Osteocyte (in vitro differentiated cells): ENCODE measurements around the gene SETDB1. TPM values are rescaled to one million over a fixed set of nuclear protein-coding genes. Genes with fewer than 3 reads are reported as not detected.

Experiments used
- DNase-seq: peaks from one replicate; pipeline ENCODE4 v3.0.0; 2021; ENCODE audit warnings: mixed read lengths; ENCODE audit not compliant: unreplicated experiment; ENCODE audit errors: extremely low spot score
- H3K27ac Mint-ChIP-seq: one replicate; pipeline ENCODE4 v1.8.0; 2021; ENCODE audit warnings: mild to moderate bottlenecking, mixed read lengths; ENCODE audit not compliant: unreplicated experiment
- H3K27me3 Mint-ChIP-seq: one replicate; pipeline ENCODE4 v1.8.0; 2021; ENCODE audit warnings: mixed read lengths; ENCODE audit not compliant: unreplicated experiment
- H3K36me3 Mint-ChIP-seq: one replicate; pipeline ENCODE4 v1.8.0; 2021; ENCODE audit warnings: mixed read lengths; ENCODE audit not compliant: unreplicated experiment
- H3K4me1 Mint-ChIP-seq: one replicate; pipeline ENCODE4 v1.8.0; 2021; ENCODE audit warnings: mixed read lengths; ENCODE audit not compliant: unreplicated experiment
- H3K4me3 Mint-ChIP-seq: one replicate; pipeline ENCODE4 v1.8.0; 2021; ENCODE audit warnings: mild to moderate bottlenecking, moderate library complexity, mixed read lengths; ENCODE audit not compliant: unreplicated experiment
- H3K9me3 Mint-ChIP-seq: one replicate; pipeline ENCODE4 v1.8.0; 2021; ENCODE audit warnings: mixed read lengths; ENCODE audit not compliant: unreplicated experiment
- total RNA-seq: library from RNA; stranded (reverse); gene quantifications from 2 replicates; pipeline ENCODE4 v1.2.1, GENCODE V29; 2021
- TF ChIP-seq, protein P1 (sequence below): fragments of 200-600 bp; sonication (generic); IDR thresholded peaks from 2 replicates; pipeline ENCODE4 v1.5.0; 2021; ENCODE audit warnings: antibody characterized with exemption, mild to moderate bottlenecking, moderate library complexity

Gene SETDB1
- total RNA-seq, 1 donor from 2014 or later = 53.5 TPM

DNA sequence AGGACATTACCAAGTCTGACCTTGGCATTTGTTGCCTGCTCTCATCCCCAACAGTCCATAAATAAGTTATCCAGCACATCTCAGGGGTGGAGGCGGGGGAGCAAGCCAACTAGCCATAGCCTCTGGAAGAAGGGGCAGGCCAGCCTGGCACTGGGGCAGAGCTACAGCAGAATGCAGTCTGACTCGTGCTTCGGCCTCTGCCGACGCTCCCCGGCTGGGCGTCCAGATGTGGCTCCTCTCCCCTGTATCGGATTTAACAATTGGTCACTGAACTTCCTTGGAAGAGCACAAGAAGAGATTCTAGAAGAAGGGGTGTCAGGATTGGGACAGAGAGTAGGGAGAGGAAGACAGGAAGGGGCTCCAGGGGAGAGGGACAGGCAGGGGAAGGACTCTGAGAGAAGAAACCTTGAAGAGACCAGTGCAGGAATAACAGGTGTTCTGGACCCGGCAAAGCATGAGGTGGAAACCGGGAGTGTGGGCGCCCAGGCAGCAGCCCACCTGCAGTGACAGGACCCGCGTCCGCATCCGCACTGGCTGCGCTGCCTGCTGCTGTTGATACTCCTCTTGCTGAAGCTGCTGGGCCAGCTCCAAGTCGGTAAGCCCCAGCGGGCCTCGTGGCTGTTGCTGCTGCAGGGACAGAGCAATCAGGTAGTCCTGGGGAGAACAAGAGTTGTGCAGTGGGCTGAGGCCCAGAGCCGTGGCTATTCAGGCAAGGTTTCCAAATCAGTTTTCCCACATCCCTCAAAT, 71.1 kb downstream of the SETDB1 start:
- no peaks in the 10 kb centered on the region for H3K9me3 Mint-ChIP-seq
- DNase-seq = no peak
- TF ChIP-seq, protein P1, sequence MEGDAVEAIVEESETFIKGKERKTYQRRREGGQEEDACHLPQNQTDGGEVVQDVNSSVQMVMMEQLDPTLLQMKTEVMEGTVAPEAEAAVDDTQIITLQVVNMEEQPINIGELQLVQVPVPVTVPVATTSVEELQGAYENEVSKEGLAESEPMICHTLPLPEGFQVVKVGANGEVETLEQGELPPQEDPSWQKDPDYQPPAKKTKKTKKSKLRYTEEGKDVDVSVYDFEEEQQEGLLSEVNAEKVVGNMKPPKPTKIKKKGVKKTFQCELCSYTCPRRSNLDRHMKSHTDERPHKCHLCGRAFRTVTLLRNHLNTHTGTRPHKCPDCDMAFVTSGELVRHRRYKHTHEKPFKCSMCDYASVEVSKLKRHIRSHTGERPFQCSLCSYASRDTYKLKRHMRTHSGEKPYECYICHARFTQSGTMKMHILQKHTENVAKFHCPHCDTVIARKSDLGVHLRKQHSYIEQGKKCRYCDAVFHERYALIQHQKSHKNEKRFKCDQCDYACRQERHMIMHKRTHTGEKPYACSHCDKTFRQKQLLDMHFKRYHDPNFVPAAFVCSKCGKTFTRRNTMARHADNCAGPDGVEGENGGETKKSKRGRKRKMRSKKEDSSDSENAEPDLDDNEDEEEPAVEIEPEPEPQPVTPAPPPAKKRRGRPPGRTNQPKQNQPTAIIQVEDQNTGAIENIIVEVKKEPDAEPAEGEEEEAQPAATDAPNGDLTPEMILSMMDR = no peak
- no peaks in the 10 kb centered on the region for H3K27me3 Mint-ChIP-seq
- no peak overlapping the region for H3K27ac Mint-ChIP-seq
- peaks cover 17% of the 10 kb centered on the region for H3K36me3 Mint-ChIP-seq
- H3K4me3 Mint-ChIP-seq = no peak overlapping the region
- H3K4me1 Mint-ChIP-seq = peaks cover 4% of the 10 kb centered on the region

DNA sequence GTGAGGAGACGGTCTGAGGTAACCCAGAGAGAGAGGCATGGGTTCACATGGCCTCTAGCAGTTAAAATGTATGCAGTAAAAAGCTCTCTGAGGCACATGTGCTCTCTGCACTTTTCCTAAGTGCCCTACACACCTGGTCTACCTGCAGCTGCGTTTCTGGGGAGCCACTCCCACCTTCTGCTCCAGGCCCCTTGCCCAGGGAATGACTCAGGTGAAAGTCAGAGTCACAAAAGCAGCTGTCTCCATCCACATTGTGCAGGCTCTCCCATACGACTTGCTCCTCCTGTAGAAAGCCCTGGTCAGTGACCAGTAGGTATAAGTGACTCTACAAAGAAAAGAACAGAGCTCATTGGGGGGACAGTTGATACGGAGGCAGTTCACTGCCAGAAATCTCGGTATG, 71.8 kb downstream of the SETDB1 start:
- TF ChIP-seq, protein P1 = no peak
- Mint-ChIP-seq H3K4me3 (no peak overlapping the region), H3K27ac (no peak overlapping the region), H3K4me1 (peaks cover 9% of the 10 kb centered on the region), H3K36me3 (peaks cover 21% of the 10 kb centered on the region), H3K27me3 (no peaks in the 10 kb centered on the region), H3K9me3 (no peaks in the 10 kb centered on the region)
- DNase-seq = no peak

DNA sequence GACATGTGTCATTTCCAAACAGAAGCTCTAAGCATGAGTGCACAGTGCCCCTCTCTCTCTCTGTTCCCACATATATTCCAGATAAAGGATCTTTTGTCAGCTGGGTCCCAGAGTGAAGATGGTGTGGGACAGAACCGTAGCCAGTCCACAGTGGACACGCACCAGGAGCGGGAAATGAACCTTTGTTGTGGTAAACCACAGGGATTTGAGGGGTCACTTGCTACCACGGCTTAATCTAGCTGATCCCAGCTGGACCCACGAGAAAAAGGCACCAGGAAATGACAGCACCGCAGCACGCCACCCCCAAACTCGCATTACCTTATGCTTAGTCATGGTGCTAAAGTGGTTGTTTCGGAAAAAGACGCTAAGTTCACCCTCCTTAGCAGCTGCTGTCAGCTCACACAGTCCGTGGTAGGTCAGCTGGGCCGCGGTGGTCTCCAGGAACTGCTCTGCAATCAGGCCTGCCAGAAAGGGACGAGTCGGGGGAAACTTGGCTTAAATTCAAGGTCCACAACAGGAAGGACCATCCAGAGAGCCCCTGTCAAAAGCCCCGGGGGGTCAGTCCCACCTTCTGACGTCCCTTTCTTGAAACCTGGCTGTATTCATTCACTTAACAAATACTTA, 73.0 kb downstream of the SETDB1 start:
- DNase-seq = no peak
- Mint-ChIP-seq H3K27ac (no peak overlapping the region), H3K4me3 (no peak overlapping the region)

DNA sequence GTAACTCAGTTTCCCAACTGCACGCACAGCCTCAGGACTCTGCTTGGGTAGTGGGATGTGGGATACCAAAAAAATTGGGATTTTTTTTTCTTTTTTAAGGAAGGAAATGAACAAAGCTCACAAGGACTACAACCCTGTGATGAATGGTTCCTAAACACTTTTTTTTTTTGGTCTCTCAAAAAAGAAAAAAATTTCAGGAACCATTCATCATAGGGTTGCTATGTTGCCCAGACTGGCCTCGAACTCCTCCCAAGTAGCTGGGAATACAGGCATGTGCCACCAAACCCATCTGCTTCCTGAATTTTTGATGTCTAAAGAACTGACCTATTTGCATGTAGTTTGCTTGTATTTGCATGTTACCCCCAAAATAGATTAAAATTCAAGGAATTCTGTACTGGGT, 73.8 kb downstream of the SETDB1 start:
- no peaks in the 10 kb centered on the region for H3K9me3 Mint-ChIP-seq
- peaks cover 21% of the 10 kb centered on the region for H3K36me3 Mint-ChIP-seq
- H3K4me1 Mint-ChIP-seq = peaks cover 20% of the 10 kb centered on the region
- no peaks in the 10 kb centered on the region for H3K27me3 Mint-ChIP-seq
- no peak for DNase-seq
- TF ChIP-seq, protein P1 = no peak
- H3K27ac Mint-ChIP-seq = no peak overlapping the region
- no peak overlapping the region for H3K4me3 Mint-ChIP-seq

More for the DNA sequence above, 73.0 kb downstream of the SETDB1 start:
- peaks cover 14% of the 10 kb centered on the region for H3K4me1 Mint-ChIP-seq
- TF ChIP-seq, protein P1 = no peak
- H3K9me3 Mint-ChIP-seq = no peaks in the 10 kb centered on the region
- peaks cover 21% of the 10 kb centered on the region for H3K36me3 Mint-ChIP-seq
- H3K27me3 Mint-ChIP-seq = no peaks in the 10 kb centered on the region

DNA sequence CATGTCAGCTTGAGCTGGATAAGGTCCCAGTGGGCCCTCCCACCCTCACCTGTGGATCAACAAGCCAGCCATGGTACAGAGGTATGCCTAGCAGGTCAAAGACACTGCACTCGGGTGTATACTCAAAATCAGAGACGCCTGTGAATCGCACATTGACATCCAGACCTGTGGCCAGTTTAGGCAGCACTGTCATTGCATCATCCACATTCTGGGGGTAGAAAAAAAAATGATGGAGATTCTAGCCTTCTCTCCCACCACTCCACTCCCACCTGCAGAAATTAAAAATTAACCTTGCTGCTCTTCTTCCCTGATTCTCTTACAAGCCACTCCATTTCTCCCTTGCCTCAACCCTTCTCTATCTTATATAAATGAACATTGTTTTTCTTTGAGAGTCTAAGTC, 74.2 kb downstream of the SETDB1 start:
- Mint-ChIP-seq H3K27me3 (no peaks in the 10 kb centered on the region), H3K4me1 (peaks cover 24% of the 10 kb centered on the region), H3K4me3 (no peak overlapping the region), H3K9me3 (no peaks in the 10 kb centered on the region), H3K27ac (no peak overlapping the region), H3K36me3 (peaks cover 21% of the 10 kb centered on the region)
- TF ChIP-seq, protein P1 = no peak
- no peak for DNase-seq
